MG63 (cell line): ENCODE data around the gene UGDH. TPM values are rescaled to one million over a fixed set of nuclear protein-coding genes. Genes with fewer than 3 reads are reported as not detected.
"Not testable (repeated sequence)": the region's sequence is repeated elsewhere in the genome, so short reads cannot be mapped to it uniquely, and the experiment has no call there.

ENCODE experiments used
- DNase-seq: peaks from one replicate; pipeline ENCODE4 v3.0.0-alpha.2; 2020
- H3K27me3 ChIP-seq: fragments of 250-450 bp; sonication (Bioruptor Pico); 2 replicates; pipeline ENCODE4 v1.5.1; 2020; ENCODE audit warnings: mild to moderate bottlenecking, moderate library complexity
- H3K36me3 ChIP-seq: fragments of 250-450 bp; sonication (Bioruptor Pico); 2 replicates; pipeline ENCODE4 v1.5.1; 2020; ENCODE audit warnings: mild to moderate bottlenecking, moderate library complexity
- H3K4me3 ChIP-seq: fragments of 250-450 bp; sonication (Bioruptor Pico); 2 replicates; pipeline ENCODE4 v1.5.1; 2020; ENCODE audit warnings: mild to moderate bottlenecking, moderate library complexity
- H3K9me3 ChIP-seq: fragments of 250-450 bp; sonication (Bioruptor Pico); 2 replicates; pipeline ENCODE4 v1.5.1; 2020; ENCODE audit warnings: mild to moderate bottlenecking, moderate library complexity
- total RNA-seq: library from RNA; depleted of rRNA; stranded (reverse); fragments of >200 nt; shearing (Covaris generic); gene quantifications from 2 replicates; pipeline ENCODE4 v1.2.3, GENCODE V29; 2014; ENCODE audit warnings: low replicate concordance

Gene UGDH
- total RNA-seq, 1 experiment from 2014 or later, result 62.1 TPM

DNA sequence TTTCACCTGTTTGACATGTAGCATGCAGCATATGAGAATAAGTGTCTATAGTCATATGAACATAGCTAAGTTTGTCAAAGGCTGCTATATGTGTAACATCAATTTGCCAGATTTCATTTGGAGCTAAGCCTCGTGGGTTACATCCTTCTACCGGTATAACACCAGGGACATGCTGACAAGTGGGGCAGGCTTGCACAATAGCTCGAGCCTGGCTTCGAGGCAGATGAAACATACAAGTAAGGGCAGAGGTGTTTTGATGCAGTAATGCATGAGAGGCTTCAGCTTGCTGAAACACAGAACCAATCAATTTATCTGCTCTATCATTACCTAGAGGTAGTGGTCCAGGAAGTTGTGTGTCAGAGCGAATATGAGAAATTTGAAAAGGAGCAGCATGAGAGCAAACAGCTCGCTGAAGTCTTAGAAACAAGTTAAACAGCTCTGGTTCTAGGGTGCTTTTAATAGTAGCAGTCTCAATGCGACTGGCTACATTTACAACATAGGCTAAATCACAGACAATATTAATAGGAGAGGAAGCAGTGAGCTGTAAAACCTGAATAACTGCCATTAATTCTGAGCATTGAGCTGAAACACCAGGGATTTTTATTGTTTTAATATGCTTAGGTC, 14.9 kb upstream of the UGDH start:
- Histone ChIP-seq H3K4me3 (no peak overlapping the region), H3K27me3 (no peaks in the 10 kb centered on the region), H3K9me3 (peaks cover 8% of the 10 kb centered on the region; the same call in 1 of the 2 replicates), H3K36me3 (no peaks in the 10 kb centered on the region)
- DNase-seq, result no peak

GRCh38 chr4:39539089-39539611, 11.9 kb upstream of the UGDH start:
- Histone ChIP-seq H3K9me3 (peaks cover 8% of the 10 kb centered on the region; the same call in 1 of the 2 replicates), H3K4me3 (no peak overlapping the region), H3K27me3 (no peaks in the 10 kb centered on the region), H3K36me3 (no peaks in the 10 kb centered on the region)
- no peak for DNase-seq

DNA sequence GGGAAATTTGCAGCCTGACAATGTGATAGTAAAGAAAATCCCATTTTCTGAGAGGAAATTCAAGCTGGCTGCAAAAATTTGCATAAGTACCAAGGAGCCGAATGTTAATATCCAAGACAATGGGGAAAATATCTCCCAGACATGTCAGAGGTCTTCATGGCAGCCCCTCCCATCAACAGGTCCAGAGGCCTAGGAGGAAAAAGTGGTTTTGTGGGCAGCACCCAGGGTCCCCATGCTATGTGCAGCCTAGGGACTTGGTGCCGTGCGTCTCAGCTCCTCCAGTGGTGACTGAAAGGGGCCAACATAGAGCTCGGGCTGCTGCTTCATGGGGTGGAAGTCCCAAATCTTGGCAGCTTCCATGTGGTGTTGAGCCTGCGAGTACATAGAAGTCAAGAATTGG, 6.3 kb upstream of the UGDH start:
- peaks cover 8% of the 10 kb centered on the region for H3K9me3 ChIP-seq
- H3K4me3 ChIP-seq, result no peak overlapping the region
- H3K36me3 ChIP-seq, result no peaks in the 10 kb centered on the region
- no peaks in the 10 kb centered on the region for H3K27me3 ChIP-seq
- DNase-seq, result no peak

DNA sequence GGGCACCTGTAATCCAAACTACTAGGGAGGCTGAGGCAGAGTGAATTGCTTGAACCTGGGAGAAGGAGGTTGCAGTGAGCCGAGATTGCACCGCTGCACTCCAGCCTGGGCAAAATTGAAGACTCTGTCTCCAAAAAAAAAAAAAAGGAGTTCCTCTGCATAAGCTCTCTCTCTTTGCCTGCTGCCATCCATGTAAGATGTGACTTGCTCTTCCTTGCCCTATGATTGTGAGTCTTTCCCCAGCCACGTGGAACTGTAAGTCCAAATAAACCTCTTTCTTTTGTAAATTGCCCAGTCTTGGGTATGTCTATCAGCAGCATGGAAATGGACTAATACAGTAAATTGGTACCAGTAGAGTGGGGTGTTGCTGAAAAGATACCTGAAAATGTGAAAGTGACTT, 5.0 kb upstream of the UGDH start:
- H3K9me3 ChIP-seq, H3K27me3 ChIP-seq, DNase-seq, H3K4me3 ChIP-seq, H3K36me3 ChIP-seq: not testable (repeated sequence)

- no peak overlapping the region for H3K4me3 ChIP-seq
- peaks cover 2% of the 10 kb centered on the region; the same call in 1 of the 2 replicates for H3K9me3 ChIP-seq
- no peaks in the 10 kb centered on the region for H3K36me3 ChIP-seq
- no peaks in the 10 kb centered on the region for H3K27me3 ChIP-seq
- no peak for DNase-seq
These were observed 3.4 kb upstream of the UGDH start for GRCh38 chr4:39530682-39531081.

GRCh38 chr4:39529534-39529933, 2.3 kb upstream of the UGDH start:
- no peak for DNase-seq
- H3K27me3 ChIP-seq, result no peaks in the 10 kb centered on the region
- H3K36me3 ChIP-seq, result peaks cover 2% of the 10 kb centered on the region; the same call in 1 of the 2 replicates
- H3K9me3 ChIP-seq, result peaks cover 2% of the 10 kb centered on the region; the same call in 1 of the 2 replicates
- no peak overlapping the region for H3K4me3 ChIP-seq

- Histone ChIP-seq H3K36me3 (peaks cover 2% of the 10 kb centered on the region; the same call in 1 of the 2 replicates), H3K4me3 (peak overlapping the region; percentile 73), H3K9me3 (peaks cover 2% of the 10 kb centered on the region; the same call in 1 of the 2 replicates), H3K27me3 (no peaks in the 10 kb centered on the region)
- DNase-seq, result peak; percentile 89
These were observed 824 bp upstream of the UGDH start for GRCh38 chr4:39528061-39528465.

DNA sequence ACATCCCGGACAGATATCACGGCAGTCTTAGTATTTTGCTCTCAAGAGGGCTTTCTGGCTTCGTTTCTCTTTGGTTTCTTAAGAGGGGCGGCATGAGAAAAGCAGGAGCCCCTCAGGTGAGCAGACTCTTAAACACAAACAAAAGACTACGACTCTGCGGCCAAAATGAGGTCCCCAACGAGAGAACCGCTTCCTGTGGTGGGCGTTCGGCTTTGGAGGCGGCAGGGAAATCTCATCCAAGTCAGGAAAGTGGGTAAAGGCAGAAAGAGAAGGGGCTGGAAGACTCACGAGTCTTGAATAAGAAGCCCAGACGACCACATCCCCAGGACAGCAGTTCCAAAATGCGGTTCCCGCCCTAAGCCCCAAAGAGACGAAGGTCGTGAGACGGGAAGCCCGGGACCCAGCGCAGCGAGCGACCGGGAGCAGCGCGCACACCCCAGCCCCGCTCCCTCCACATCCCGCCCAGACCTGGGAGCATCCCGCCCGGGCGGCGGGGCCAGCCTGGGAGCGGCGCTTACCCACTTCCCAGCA, 409 bp downstream of the UGDH start:
- peaks cover 2% of the 10 kb centered on the region; the same call in 1 of the 2 replicates for H3K36me3 ChIP-seq
- no peak for DNase-seq
- peak overlapping the region; percentile 73 for H3K4me3 ChIP-seq
- no peaks in the 10 kb centered on the region for H3K27me3 ChIP-seq
- H3K9me3 ChIP-seq, result peaks cover 2% of the 10 kb centered on the region; the same call in 1 of the 2 replicates

- Histone ChIP-seq H3K4me3 (peak overlapping the region; percentile 73), H3K9me3 (no peaks in the 10 kb centered on the region), H3K36me3 (peaks cover 2% of the 10 kb centered on the region; the same call in 1 of the 2 replicates), H3K27me3 (no peaks in the 10 kb centered on the region)
- no peak for DNase-seq
These were observed 1.2 kb downstream of the UGDH start for GRCh38 chr4:39525822-39526690.

- H3K27me3 ChIP-seq, result no peaks in the 10 kb centered on the region
- DNase-seq, result no peak
- no peaks in the 10 kb centered on the region for H3K9me3 ChIP-seq
- peaks cover 5% of the 10 kb centered on the region; the same call in 1 of the 2 replicates for H3K36me3 ChIP-seq
- no peak overlapping the region for H3K4me3 ChIP-seq
These were observed 2.9 kb downstream of the UGDH start for GRCh38 chr4:39524161-39524957.

DNA sequence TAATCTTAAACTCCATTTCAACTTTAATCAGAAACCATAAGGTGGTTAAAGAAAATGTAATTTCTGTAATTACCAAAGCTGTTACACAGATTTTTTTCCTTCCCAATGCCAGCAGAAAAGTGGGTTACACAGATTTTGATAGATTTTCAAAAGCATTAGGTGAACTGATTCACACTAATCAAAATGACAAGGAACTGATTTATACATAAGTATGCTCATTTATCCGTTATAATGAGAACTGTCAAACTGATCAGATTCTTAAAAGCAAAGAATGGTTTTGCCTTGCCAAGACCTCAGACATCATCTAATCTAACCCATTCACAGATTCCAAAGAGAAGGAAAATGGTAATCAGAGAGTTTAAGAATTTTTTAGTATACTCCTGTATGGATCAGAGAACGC, 5.2 kb downstream of the UGDH start:
- no peak overlapping the region for H3K4me3 ChIP-seq
- no peaks in the 10 kb centered on the region for H3K27me3 ChIP-seq

GRCh38 chr4:39521253-39521919, 5.9 kb downstream of the UGDH start:
- Histone ChIP-seq H3K4me3 (no peak overlapping the region), H3K36me3 (peaks cover 12% of the 10 kb centered on the region; the same call in 1 of the 2 replicates), H3K9me3 (no peaks in the 10 kb centered on the region), H3K27me3 (no peaks in the 10 kb centered on the region)
- no peak for DNase-seq

More for the DNA sequence above, 5.2 kb downstream of the UGDH start:
- DNase-seq, result no peak
- Histone ChIP-seq H3K9me3 (no peaks in the 10 kb centered on the region), H3K36me3 (peaks cover 12% of the 10 kb centered on the region; the same call in 1 of the 2 replicates)

- DNase-seq, result no peak
- no peaks in the 10 kb centered on the region for H3K9me3 ChIP-seq
- H3K4me3 ChIP-seq, result no peak overlapping the region
- peaks cover 10% of the 10 kb centered on the region; the same call in 1 of the 2 replicates for H3K36me3 ChIP-seq
- no peaks in the 10 kb centered on the region for H3K27me3 ChIP-seq
These were observed 8.8 kb downstream of the UGDH start for GRCh38 chr4:39518484-39518883.

DNA sequence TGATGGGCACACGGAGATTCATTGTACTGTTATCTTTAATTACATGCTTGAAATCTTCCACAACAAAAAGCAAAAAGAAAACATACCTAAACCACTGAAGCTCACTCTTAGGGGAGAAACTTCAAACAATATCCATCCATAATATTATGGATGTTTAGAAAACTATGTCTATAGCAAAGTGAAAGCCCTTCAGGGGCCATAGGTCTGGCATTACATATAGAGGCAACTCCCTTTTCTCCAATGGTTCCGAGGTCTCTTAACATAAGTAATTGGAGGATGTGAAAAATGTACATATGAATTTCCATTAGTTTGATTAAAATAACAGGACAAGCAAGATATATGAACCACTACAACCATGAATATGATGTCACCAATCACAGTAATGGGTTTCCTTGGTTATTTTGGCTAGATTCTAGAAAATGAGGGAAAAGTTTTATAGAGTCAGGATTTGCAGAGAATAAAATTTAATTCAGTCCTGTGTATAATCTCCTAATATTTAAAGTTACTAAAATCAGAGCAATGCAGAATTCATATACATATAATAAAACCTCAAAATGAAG, 10.8 kb downstream of the UGDH start:
- H3K36me3 ChIP-seq, result peaks cover 16% of the 10 kb centered on the region
- no peak for DNase-seq
- no peaks in the 10 kb centered on the region for H3K9me3 ChIP-seq
- H3K27me3 ChIP-seq, result no peaks in the 10 kb centered on the region
- no peak overlapping the region for H3K4me3 ChIP-seq

GRCh38 chr4:39515669-39516401, 11.4 kb downstream of the UGDH start:
- not testable (repeated sequence) for H3K27me3 ChIP-seq, H3K9me3 ChIP-seq, H3K4me3 ChIP-seq, DNase-seq
- H3K36me3 ChIP-seq, result peaks cover 16% of the 10 kb centered on the region
